Esophagus squamous epithelium (tissue), 5 donors: ENCODE data around the gene LIMS3. TPM values are rescaled to one million over a fixed set of nuclear protein-coding genes. Genes with fewer than 3 reads are reported as not detected.
"Not testable (repeated sequence)": the region's sequence is repeated elsewhere in the genome, so short reads cannot be mapped to it uniquely, and the experiment has no call there.

Experiments used
- DNase-seq: peaks from one replicate; lab custom pipeline; 2025; lab: John Stamatoyannopoulos, UW
- H3K27ac ChIP-seq, 4 donors: fragments of 200-600 bp; sonication (generic); one replicate each; pipeline ENCODE4 v1.5.1; 2016 to 2019; ENCODE audit warnings: mild to moderate bottlenecking in 1 of 4
- H3K27me3 ChIP-seq, 4 donors: fragments of 200-600 bp; sonication (generic); 1 replicate in 3 of 4; 2 replicates in 1 of 4; pipeline versions ENCODE4 v1.5.1 to v1.6.0; 2017 to 2021; ENCODE audit warnings: antibody characterized with exemption in 1 of 4
- H3K36me3 ChIP-seq, 3 donors: fragments of 200-600 bp; sonication (generic); one replicate each; pipeline ENCODE4 v1.5.1; 2016 to 2019
- H3K4me1 ChIP-seq, 3 donors: fragments of 200-600 bp; sonication (generic); one replicate each; pipeline ENCODE4 v1.5.1; 2017 to 2019
- H3K4me3 ChIP-seq, 4 donors: fragments of 200-600 bp; sonication (generic); 1 replicate in 3 of 4; 2 replicates in 1 of 4; pipeline ENCODE4 v1.5.1; 2016 to 2019; ENCODE audit warnings: mild to moderate bottlenecking in 2 of 4, moderate library complexity in 1 of 4
- H3K9me3 ChIP-seq, 3 donors: fragments of 200-600 bp; sonication (generic); one replicate each; pipeline ENCODE4 v1.5.1; 2016 to 2019
- WGBS, 2 donors: methylation state at CpG; one replicate each; pipeline ENCODE4 v1.1.5; 2018; 5-methylcytosine and 5-hydroxymethylcytosine counted together
- intact Hi-C: fragments of 100-400 bp; cut with DNase I; formaldehyde crosslinking; loops from one replicate; pipeline ENCODE4 v1.15.0; 2022
- total RNA-seq, 4 donors: library from RNA; depleted of rRNA; stranded (reverse); fragments of >200 nt; gene quantifications; one replicate each; pipeline ENCODE4 v1.1.0, GENCODE V29; 2016
- donor health status: DM: yes; HTN: yes; CAD: no.

Gene LIMS3
- total RNA-seq, 4 donors from 2014 or later, result 0.57 TPM; not detected in 3

- H3K9me3 ChIP-seq, H3K27ac ChIP-seq, intact Hi-C loops, DNase-seq, H3K4me3 ChIP-seq, H3K4me1 ChIP-seq, H3K27me3 ChIP-seq, H3K36me3 ChIP-seq: not testable (repeated sequence)
- no CpG with 5 or more reads among the region's 8 CpGs for WGBS, 2 donors
These were observed 7.3 kb downstream of the LIMS3 start for GRCh38 chr2:109905796-109906195.

- H3K4me3 ChIP-seq, H3K27ac ChIP-seq, H3K36me3 ChIP-seq, DNase-seq, H3K4me1 ChIP-seq, H3K9me3 ChIP-seq, H3K27me3 ChIP-seq, intact Hi-C loops: not testable (repeated sequence)
- no CpG with 5 or more reads among the region's 2 CpGs for WGBS, 2 donors
These were observed 10.1 kb downstream of the LIMS3 start for GRCh38 chr2:109908626-109909025.

GRCh38 chr2:109910789-109911188 is 12.3 kb downstream of the LIMS3 start:
- H3K4me3 ChIP-seq, H3K36me3 ChIP-seq, H3K4me1 ChIP-seq, H3K9me3 ChIP-seq, intact Hi-C loops, H3K27ac ChIP-seq, H3K27me3 ChIP-seq, DNase-seq: not testable (repeated sequence)

- no CpG with 5 or more reads among the region's 2 CpGs for WGBS, 2 donors
- intact Hi-C loops, H3K4me3 ChIP-seq: not testable (repeated sequence)
These were observed 15.4 kb downstream of the LIMS3 start for GRCh38 chr2:109913911-109914310.

GRCh38 chr2:109914552-109914951 is 16.1 kb downstream of the LIMS3 start:
- H3K27me3 ChIP-seq, H3K4me3 ChIP-seq, H3K4me1 ChIP-seq, H3K36me3 ChIP-seq, DNase-seq, intact Hi-C loops, H3K27ac ChIP-seq, H3K9me3 ChIP-seq: not testable (repeated sequence)
- WGBS, 2 donors, result no CpG with 5 or more reads among the region's 7 CpGs

More at GRCh38 chr2:109913911-109914310, 15.4 kb downstream of the LIMS3 start:
- not testable (repeated sequence) for H3K27ac ChIP-seq, H3K27me3 ChIP-seq, DNase-seq, H3K9me3 ChIP-seq, H3K4me1 ChIP-seq, H3K36me3 ChIP-seq

GRCh38 chr2:109915830-109916229 is 17.3 kb downstream of the LIMS3 start:
- H3K4me3 ChIP-seq, H3K9me3 ChIP-seq, H3K4me1 ChIP-seq, H3K27me3 ChIP-seq, DNase-seq, H3K36me3 ChIP-seq, intact Hi-C loops, H3K27ac ChIP-seq: not testable (repeated sequence)
- WGBS, 2 donors, result no CpG with 5 or more reads among the region's 5 CpGs

GRCh38 chr2:109920162-109920561 is 21.7 kb downstream of the LIMS3 start:
- intact Hi-C loops, H3K27ac ChIP-seq, H3K4me1 ChIP-seq, H3K27me3 ChIP-seq, H3K9me3 ChIP-seq, H3K36me3 ChIP-seq, DNase-seq, H3K4me3 ChIP-seq: not testable (repeated sequence)
- WGBS, 2 donors, result no CpG with 5 or more reads among the region's 2 CpGs

GRCh38 chr2:109921543-109922384 is 23.3 kb downstream of the LIMS3 start:
- DNase-seq, H3K27ac ChIP-seq: not testable (repeated sequence)

GRCh38 chr2:109924481-109924880 is 26.0 kb downstream of the LIMS3 start:
- WGBS, 2 donors, result no CpG with 5 or more reads among the region's 2 CpGs
- H3K4me1 ChIP-seq, intact Hi-C loops, H3K9me3 ChIP-seq, H3K27me3 ChIP-seq, H3K27ac ChIP-seq, H3K36me3 ChIP-seq, DNase-seq, H3K4me3 ChIP-seq: not testable (repeated sequence)

More at GRCh38 chr2:109921543-109922384, 23.3 kb downstream of the LIMS3 start:
- H3K27me3 ChIP-seq, H3K9me3 ChIP-seq, H3K4me1 ChIP-seq, H3K4me3 ChIP-seq, H3K36me3 ChIP-seq, intact Hi-C loops: not testable (repeated sequence)
- WGBS, 2 donors, result no CpG with 5 or more reads among the region's 7 CpGs

- not testable (repeated sequence) for H3K36me3 ChIP-seq
- WGBS, 2 donors, result no CpG with 5 or more reads among the region's 4 CpGs
These were observed 29.3 kb downstream of the LIMS3 start for GRCh38 chr2:109927803-109928202.

GRCh38 chr2:109929222-109929621 is 30.7 kb downstream of the LIMS3 start:
- H3K36me3 ChIP-seq, H3K27ac ChIP-seq, H3K4me3 ChIP-seq, intact Hi-C loops, H3K4me1 ChIP-seq, H3K9me3 ChIP-seq, DNase-seq, H3K27me3 ChIP-seq: not testable (repeated sequence)
- WGBS, 2 donors, result no CpG with 5 or more reads among the region's 1 CpG

More at GRCh38 chr2:109927803-109928202, 29.3 kb downstream of the LIMS3 start:
- H3K4me1 ChIP-seq, H3K27ac ChIP-seq, intact Hi-C loops, DNase-seq, H3K9me3 ChIP-seq, H3K27me3 ChIP-seq, H3K4me3 ChIP-seq: not testable (repeated sequence)

GRCh38 chr2:109936534-109936933 is 38.0 kb downstream of the LIMS3 start:
- H3K4me1 ChIP-seq, H3K27me3 ChIP-seq, DNase-seq, intact Hi-C loops, H3K9me3 ChIP-seq, H3K36me3 ChIP-seq, H3K4me3 ChIP-seq, H3K27ac ChIP-seq: not testable (repeated sequence)
- whole genome bisulfite sequencing, 2 donors, result no CpG with 5 or more reads among the region's 6 CpGs

- intact Hi-C loops, H3K36me3 ChIP-seq, H3K4me1 ChIP-seq, H3K27ac ChIP-seq, H3K9me3 ChIP-seq, H3K4me3 ChIP-seq, DNase-seq, H3K27me3 ChIP-seq: not testable (repeated sequence)
- WGBS, 2 donors, result no CpG with 5 or more reads among the region's 3 CpGs
These were observed 46.9 kb downstream of the LIMS3 start for GRCh38 chr2:109945362-109945761.
